NCI-H82 treated with DMSO at 0.1 percent for 48 hours (cell line): ENCODE results near the gene OR7A5.
"Not testable (repeated sequence)": the region's sequence is repeated elsewhere in the genome, so short reads cannot be mapped to it uniquely, and the experiment has no call there.

Experiments
- DNase-seq: peaks from one replicate; lab custom pipeline; 2025; ENCODE audit not compliant: unreplicated experiment; lab: John Stamatoyannopoulos, UW

OR7A5 gene

DNA sequence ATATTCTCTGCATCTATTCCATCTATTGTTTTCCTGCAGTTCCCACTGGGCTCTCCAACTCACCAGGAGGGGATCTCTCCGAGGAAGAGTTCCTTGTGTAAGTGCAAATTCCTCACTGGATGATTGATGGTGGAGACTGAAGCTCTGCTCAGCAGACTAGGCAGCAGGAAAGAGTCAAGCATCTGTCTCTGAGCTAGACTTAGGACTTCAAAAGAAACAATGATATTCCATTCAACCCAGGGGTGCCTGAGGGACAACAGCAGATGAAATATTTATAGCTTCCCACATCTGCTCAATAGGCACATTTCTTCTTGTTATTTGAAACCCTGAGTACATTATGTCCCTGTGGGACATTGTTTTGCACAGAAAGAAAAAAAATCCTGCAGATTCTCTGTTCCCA, at the start of gene OR7A5, which contains the start of gene OR7C1:
TSS of gene OR7A5 (minus strand) at position 175 of the 400 bp plus-strand sequence. CDS start 6,944 bp downstream, outside the sequence.
TSS of gene OR7C1 (minus strand) at position 175 of the 400 bp plus-strand sequence. CDS start 35,049 bp downstream, outside the sequence.
- DNase-seq: no peak

DNA sequence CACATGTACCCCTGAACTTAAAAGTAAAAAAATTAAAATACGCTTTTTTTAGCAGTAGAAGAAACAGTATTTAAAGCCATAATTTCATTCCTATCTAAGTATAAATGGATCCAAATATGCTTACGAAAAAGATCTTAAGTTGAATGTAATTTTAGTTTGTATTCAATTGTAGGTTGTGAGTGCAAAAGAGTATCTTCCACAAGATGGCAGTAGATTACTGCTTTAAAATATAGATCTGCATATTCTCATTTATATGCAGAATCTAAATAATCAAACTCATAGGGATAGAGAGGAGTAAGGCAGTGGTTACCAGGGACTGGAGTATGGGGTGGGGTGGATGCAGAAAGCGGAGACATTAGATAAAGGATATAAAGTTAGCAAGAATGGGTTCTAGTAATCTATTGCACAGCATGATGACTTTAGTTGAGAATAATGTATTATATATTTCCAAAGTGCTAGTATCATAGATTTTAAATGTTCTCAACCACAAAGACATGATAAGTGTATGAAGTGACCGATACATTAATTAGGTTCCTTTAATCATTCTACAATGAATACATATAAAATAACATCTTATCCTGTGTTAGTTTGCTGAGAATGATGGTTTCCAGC, 36.7 kb upstream of the OR7A5 start:
- DNase-seq: no peak

DNA sequence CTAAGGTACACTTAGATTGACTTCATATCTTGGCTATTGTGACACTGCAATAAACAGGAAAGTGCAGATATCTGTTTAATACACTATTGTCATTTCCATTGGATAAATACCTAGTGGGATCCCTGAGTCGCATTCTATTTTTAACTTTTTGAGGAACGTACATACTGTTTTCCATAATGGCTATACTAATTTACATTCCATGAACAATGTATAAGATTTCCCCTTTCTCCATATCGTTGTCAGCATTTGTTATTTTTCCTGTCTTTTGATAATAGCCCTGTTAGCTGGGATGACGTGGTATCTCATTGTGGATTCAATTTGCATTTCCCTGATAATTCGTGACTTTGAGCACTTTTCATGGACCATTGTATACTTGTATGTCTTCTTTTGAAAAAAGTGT, 33.5 kb upstream of the OR7A5 start:
- no peak for DNase-seq

DNA sequence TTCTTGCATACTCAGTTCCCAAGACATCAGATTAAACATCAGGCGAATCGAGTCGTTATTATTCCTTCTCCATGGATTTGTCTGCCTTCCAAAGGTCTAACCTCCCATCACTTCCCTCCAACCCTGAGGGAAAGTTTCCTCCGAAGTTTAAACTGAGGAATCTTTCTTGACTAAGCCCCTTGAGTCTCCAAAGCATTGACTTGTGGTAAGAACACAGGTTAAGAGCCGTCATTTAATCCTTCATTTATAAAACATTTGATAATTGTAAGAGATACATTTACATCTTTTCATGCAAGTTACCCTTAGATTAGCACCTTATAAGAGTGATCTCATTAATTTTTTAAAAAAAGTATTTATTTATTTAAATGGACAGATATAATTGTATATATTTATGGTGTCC, 13.8 kb upstream of the OR7A5 start, which contains the start of gene OR7A10:
TSS of gene OR7A10 (minus strand) at position 101 of the 400 bp plus-strand sequence. CDS start 7,045 bp downstream, outside the sequence.
- DNase-seq: no peak

DNA sequence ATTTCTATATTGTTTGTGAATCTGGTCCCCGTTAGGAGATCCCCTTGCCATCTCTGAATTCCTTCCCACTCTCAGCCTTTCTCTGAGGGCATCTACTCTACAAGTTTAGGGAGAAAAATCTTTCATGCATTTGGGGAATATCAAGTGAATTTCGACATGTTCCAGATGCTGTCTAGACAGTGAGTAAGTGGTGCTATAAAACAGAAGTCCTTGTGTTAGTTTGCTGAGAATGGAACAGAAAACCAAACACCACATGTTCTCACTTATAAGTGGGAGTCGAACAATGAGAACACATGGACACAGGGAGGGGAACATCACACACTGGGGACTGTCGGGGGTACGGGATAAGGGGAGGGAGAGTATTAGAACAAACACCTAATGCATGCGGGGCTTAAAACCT, 8.6 kb upstream of the OR7A5 start:
- DNase-seq: no peak

DNA sequence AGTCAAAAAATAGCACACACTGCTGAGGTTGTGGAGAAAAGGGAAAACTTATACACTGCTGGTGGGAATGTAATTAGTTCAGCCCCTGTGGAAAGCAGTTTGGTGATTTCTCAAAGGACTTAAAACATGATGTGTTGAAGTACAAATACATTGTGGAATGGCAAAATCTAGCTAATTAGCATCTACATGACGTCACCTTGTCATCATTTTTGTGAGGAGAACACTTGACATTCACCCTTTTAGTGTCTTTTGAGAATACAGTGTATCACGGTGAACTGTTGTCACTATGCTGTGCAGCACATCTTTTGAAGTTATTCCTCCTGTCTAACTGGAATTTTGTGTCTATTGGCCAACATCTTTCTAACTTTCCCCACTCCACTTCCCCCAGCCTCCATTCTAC, 8.2 kb upstream of the OR7A5 start:
- DNase-seq: no peak

DNA sequence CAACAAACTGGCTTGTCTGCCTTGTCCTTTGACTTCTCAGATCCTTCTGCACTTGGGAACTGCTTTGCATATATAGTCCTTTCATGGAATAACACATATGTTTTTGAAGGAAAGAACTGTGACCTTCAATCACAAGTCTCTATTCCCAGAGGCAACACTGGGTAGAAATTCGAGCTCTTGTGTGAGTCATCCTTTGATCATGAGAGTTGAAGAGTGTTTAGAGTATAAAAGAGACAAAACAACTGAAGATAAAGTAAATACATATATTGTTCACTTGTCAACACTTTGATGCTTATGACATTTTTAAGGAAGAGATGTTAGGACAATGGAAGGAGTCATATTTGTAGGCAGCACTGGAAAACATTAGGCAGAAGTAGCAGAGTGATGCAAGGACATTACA, 5.2 kb upstream of the OR7A5 start:
- DNase-seq: no peak

DNA sequence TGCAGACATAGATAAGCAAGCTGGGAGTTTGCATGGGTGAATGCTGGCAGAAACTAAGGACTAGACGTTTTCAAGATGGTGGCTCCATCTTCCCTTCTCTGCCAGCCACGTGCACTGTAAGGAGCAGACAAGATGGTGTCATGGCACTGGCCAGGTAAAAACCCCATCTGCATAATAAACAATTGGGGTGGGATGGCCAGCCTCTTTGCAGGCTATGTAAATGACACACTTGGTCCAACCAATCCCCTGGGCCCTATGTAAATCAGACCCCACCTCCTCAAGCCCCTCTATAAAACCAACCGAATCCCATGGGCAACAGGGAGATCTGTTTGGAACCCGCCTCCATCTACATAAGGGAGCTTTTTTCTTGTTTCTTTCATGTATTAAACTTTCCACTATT, 2.4 kb upstream of the OR7A5 start:
- no peak for DNase-seq

DNA sequence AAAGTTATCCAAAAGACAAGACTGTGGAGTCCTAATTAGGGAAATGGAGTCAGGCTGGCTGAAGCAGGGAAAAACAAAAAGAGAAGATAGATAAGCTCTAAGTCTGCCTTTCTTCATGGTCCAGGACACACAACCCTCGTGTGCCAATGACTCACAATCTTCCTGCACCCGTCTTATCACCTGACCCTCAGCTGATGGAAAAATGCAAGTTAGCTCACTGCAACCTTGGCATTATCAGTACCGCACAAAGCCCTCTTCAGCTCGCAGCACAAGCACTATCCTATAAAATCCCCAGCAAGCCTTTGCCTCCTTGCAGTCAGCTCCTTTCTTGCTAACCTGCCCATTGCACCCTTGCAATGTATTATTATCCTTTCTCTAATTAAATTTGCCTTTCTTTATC, 4.3 kb downstream of the OR7A5 start:
- DNase-seq: no peak

DNA sequence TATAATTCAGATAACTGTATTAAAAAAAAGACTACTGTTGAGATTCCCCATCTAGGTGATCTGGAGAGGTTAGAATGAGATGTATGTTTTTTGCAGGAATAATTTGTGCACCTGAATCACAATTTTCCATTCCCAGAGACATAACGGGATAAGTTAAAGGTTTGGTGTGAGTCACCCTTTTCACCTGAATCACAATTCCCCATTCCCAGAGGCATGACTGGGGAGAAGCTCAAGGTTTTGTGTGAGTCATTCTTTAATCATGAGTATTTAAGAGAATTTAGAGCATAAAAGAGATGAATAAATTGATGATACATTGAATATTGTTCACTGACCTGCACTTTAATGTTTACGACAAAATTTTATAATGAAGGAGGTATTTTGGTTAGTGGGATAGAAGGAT, 9.0 kb downstream of the OR7A5 start:
- DNase-seq: no peak

DNA sequence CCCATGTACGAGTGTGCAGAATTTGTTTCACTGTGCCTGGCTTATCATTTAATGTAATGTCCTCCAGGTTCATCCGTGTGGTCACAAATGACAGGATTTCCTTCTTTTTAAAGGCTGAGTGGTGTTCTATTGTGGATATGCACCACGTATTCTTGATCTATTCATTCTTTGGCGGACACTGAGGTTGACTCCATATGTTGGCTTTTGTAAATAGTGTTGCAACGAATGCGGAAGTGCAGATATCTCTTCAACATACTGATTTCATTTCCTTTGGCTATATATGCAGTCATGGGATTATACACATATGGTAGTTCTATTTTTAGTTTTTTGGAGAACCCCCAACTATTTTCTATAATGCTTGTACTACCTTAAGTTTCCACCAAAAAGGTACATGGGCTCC, 13.0 kb downstream of the OR7A5 start:
- DNase-seq: no peak

DNA sequence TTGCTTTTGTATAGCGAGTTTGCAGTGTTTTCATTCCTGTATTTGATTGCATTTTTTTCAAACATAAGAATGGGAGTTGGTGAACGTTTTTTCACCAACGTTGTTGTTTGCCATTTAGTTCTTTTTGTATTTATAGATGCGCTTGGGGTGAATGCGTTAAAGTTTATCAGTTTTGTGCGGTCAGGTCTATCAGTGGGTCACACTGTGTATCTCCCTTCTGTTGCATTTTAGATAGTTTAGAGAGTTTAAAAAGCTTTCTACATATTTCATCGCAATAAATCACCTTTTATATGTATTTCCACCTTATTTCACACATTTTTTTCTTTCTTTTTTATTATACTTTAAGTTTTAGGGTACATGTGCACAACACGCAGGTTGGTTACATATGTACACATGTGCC, 16.4 kb downstream of the OR7A5 start:
- DNase-seq: no peak

DNA sequence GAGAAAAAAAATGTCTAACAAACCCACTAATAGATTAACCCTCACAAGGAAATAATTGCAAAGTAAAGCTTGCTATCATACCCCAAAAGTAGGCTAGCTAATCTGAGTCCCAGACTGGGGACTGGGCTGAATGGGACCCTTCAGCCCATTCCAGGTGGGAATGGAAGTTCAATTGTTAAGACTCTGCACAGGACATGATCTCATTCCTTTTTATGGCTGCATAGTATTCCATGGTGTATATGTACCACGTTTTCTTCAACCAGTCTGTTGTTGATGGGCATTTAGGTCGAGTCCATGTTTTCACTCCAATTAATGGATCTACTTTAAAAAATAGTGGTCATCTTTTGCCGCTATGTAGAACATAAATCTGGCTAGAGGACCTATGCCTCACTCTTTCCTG, 17.9 kb downstream of the OR7A5 start:
- no peak for DNase-seq

DNA sequence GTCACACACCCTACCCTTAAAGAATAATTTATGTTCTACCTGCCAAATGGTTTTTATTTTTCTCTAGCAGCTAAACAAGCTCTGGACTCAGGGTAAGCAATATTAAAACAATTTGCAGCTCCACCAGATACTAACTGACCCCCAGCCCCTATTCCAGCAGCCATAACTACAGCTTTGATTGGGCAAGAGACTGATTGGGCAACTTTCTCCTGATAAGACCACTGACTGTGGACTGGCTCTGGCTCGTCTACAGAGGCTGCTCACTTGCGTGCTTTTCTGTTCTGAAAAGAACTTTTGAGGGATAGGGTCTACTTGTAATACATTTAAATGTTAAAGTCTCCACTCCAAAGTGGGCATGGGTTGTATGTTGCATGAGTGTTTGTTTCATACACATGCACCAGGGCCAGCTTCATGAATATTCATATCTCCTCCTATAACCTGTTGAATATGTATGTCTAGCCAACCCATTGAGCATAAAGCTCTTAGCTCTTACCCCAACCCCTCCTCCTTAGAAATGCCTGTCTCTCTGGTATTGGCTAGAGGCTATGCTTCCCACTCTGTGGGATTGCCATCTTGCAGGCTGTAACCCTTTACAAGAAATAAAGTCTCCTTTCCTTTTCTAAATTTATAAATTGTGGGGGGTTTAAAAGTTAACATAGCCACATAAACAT, 19.9 kb downstream of the OR7A5 start:
- no peak for DNase-seq

DNA sequence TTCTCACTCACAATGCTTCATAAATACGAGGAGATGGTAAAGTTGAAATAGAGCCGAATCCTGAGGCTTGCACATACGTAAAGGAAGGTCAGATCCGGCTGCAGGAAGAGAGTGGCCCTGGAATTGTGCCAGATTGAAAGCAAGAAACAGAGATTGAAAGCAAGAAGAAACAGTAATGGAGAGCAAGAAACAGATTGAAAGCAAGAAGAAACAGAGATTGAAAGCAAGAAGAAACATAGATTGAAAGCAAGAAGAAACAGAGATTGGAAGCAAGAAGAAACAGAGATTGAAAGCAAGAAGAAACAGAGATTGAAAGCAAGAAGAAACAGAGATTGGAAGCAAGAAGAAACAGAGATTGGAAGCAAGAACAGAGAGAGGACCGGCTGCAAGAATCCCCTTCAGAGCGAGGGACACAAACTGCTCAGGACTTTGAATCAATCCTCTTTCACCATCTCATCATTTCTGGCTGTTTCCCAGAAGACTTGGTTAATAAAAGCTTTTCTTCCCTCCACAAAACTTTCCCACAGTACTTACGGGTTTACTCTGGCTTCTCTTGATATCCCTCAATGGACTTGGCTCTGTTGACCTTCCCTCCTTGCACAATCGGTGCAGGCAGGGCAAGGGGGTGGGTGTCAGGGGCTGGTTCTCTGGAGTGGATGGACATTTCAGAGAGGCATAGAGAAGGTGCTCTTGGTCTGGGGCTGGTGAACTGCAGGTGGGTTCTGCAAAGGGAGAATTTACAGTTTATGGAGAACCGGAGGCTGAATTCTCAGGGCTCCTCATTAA, 25.5 kb downstream of the OR7A5 start:
- DNase-seq: no peak

DNA sequence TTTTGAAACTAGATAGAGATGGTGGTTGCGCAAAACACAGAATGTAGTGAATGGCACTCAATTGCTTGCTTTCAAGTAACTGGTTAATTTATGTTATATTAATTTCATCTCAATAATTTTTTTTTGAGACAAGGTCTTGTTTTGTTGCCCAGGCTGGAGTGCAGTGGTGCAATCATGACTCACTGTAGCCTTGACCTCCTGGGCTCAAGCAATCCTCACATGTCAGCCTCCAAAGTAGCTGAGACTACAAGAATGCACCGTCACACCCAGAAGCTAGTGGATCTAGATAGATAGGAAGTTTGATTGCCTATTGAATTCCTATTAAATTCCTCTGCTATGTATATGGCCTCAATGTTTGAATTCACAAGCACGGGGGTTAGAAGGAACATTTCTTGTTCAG, 30.2 kb downstream of the OR7A5 start:
- DNase-seq: no peak

DNA sequence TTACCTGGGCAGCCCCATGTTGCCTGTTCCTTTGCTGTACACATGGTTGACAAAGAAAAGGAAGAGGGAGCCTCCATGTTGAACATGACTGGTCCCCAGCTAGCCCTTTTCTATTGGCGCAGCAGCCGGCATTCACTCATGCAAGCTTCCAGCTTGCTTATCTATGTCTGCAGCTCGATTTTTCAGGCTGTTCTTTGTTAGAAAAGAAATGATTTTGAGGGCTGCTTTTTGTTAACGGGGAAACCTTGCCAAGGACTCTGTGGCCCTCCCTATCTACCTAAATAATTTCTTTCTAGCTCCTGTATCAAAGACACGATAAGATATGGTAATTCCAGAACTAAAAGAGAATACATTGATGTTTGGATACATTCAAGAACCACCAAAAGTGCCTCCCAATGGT, 36.2 kb downstream of the OR7A5 start:
- no peak for DNase-seq

DNA sequence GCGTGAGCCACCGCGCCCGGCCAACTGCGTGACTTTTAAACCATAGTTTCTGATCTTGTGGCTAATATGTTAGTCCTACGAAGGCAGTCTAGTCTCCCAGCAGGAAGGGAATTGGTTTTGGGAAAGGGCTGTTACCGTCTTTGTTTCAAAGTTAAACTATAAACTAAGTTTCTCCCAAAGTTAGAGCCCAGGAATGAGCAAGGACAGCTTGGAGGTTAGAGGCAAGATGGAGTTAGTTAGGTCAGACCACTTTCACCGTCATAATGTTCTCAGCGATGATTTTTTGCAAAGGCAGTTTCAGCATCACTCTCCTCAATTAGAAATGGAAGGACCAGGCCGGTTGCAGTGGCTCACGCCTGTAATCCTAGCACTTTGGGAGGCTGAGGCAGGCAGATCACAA, 39.0 kb downstream of the OR7A5 start:
- no peak for DNase-seq

DNA sequence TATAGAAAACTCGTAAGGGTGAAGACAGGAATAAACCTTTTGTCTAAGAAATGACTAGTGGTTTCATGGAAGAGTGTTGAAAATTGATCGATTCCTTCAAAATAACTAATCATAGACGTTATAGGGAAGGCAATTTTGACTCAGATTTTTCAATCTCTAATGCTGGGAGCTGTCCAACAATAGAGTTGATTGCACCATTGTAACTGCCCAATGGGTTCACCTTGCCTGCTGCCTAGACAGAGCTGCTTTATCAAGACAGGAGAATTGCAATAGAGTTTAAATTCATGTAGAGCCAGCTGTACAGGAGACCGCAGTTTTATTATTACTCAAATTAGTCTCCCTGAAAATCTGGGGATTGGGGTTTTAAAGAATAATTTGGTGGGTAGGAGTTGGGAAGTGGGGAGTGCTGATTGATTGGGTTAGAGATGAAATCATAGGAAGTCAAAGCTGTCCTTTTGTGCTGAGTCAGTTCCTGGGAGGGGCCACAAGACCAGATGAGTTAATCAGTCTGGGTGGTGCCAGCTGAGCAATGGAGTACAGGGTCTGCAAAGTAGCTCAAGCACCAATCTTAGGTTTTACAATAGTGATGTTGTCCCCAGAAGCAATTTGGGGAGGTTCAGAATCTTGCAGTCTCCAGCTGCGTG, 39.8 kb downstream of the OR7A5 start:
- no peak for DNase-seq

DNA sequence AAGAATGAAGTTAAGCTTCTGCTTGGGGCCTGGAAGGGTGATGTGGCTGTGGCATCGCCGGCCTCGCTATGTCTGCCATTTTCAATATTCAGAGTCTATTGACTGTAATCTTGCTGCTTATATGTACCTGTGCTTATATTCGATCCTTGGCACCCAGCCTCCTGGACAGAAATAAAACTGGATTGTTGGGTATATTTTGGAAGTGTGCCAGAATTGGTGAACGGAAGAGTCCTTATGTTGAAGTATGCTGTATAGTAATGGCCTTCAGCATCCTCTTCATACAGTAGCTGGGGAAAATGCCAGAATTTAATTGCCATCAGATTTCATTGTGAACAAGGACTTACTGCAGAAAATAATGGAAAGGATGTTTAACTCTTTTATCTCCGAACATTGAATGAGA, 42.7 kb downstream of the OR7A5 start:
- not testable (repeated sequence) for DNase-seq

DNA sequence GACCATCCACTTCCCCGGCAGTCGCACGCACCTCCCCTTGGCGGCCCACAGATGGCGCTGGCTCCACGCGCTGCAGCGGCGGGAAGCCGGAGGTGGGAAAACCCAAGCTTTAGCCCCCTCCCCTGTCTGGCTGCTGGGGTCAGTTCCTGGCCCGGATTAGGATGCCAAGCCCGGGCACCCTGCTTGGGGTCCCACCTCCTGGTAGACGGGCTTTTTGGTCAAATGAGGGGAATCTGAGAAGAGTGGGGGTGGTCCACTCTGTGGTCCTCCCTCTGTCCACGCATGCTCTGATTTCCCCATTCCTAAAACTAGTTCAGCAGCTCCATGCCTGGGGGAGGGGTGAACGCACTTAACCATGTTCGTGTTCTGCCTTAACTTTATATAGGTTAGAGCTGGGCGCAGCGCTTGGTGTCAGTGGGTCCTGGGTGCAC, 48.5 kb downstream of the OR7A5 start:
- no peak for DNase-seq
